Measurements from ENCODE around the gene ATP1A1.

Gene ATP1A1

DNA sequence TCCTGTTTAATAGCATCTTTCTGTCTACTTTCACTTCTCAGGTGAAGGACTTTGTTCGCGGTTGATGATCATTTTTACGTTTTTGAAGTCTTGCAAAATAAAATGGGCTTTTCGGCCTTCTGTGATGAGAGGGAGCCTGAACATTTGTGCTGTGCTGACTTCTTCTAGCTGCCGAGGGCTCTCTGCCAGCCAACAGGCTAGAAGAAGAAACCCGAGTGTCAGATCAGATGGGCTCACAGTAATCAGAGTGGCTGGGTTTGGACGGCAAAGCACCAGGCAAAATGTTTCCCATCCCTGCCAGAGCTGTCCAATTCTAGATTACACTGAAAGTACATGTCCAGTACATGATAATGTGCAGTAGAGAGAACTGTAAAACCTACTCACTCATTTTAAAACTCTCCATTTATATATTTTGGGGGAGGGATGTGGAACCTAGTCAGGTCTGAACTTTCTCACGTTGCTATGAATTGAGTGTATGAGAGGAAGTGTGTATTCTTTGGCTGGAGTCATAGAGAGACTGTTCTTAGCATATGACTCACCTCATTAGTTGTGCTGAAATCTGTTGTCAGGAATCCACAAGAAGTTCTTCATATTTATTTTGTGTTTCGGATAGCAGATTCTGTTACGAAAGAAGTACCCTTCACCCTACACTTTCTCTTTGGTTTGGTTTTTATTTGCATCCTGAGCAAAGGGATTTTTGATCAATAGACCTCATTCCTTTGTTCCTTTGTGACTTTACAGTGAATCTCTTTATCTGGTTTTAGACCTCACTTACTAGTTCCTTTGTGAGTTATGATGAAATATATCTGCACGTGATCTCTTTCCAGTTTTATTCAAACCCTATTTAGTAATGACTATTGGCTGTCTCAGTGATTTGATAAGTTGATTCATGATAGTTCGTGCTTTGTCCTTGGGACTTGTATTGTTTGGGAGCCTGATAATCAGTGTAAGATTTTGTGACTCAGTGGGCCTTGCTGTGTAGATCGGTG lies 4.8 kb downstream of the ATP1A1 start:
- peak overlapping the region; percentile 1 to 34 for H3K4me3 ChIP-seq (replicated peaks in 1 of 2; ENCODE audit: low read depth in 2 of 2, low read length in 2 of 2)
- DNase-seq (ENCODE audit: low read depth in 2 of 2), result peak; percentile 94 to 97
- TF ChIP-seq, protein P1, sequence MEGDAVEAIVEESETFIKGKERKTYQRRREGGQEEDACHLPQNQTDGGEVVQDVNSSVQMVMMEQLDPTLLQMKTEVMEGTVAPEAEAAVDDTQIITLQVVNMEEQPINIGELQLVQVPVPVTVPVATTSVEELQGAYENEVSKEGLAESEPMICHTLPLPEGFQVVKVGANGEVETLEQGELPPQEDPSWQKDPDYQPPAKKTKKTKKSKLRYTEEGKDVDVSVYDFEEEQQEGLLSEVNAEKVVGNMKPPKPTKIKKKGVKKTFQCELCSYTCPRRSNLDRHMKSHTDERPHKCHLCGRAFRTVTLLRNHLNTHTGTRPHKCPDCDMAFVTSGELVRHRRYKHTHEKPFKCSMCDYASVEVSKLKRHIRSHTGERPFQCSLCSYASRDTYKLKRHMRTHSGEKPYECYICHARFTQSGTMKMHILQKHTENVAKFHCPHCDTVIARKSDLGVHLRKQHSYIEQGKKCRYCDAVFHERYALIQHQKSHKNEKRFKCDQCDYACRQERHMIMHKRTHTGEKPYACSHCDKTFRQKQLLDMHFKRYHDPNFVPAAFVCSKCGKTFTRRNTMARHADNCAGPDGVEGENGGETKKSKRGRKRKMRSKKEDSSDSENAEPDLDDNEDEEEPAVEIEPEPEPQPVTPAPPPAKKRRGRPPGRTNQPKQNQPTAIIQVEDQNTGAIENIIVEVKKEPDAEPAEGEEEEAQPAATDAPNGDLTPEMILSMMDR (IDR thresholded peaks at IDR 0.05; ENCODE audit: low read depth, low read length), result no peak

DNA sequence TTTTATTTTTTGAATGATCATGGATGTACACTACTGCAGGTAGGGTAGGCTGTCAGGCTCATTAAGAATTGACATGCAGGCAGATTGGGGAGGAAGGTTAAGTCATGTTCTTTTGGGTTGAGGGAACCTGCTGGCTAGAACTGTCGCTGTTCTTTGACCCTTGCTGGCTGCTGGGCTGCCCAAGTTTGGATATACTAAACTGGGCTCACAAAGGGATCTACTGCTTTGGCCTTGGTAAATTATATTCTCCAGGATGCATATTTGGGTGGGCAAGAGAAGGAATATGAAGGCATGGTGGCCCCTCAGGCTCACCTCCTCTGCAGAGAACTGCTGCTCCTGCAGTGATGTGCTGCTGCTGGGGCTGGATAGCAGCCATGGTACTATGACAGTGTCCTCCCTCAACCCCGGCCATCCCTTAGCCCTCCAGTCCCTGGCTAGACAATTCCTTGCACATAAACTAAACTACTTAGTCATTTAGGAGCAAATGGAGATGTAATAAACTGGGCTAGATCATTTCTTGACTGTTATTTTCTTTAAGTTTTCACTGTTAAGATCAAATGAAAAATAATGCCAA lies 6.1 kb downstream of the ATP1A1 start:
- peak in 1 of 2 donors; percentile 19 for DNase-seq (ENCODE audit: low read depth in 2 of 2)
- no peak overlapping the region for H3K4me3 ChIP-seq (replicated peaks in 1 of 2; ENCODE audit: low read depth in 2 of 2, low read length in 2 of 2)
- TF ChIP-seq, protein P1 (IDR thresholded peaks at IDR 0.05; ENCODE audit: low read depth, low read length), result no peak

DNA sequence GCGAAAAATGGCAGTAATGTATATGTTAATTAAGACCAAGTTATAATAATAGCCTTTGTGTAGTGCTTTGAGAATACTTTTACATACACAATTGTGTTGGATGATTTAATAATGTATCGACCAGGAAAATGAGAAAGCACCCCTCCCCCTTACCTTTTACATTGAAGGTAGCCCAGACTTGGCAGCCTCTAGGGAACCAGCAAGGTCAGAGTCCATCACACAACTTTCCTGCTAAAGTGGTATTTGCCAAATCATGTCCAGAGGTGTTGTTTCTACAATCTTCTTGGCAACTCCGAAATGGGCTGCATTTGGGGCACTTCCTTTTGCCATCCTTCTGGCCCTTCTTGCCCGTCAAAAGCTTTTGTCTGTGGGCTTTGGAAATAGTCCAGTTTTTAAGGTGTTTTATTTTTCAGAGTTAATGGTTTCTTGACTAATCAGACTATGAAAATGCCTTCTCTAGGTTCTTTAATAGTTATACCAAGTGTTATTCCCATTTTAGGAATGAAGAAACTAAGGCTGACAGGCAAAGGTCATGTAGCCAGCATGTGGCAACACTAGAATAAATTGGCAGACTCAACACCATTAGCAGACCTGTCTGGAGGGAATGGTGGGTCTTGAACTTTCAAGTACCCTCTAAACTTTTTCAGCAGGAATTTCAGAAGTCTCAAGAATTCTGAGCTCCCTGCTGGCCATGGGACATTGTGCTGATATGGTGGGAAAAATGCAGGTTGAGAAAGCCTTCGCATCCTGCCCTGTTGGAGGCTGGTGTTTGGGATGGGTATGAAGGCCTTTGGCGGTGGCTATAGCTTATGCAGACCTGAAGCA lies 6.8 kb downstream of the ATP1A1 start:
- DNase-seq (ENCODE audit: low read depth in 2 of 2), result no peak
- TF ChIP-seq, protein P1 (IDR thresholded peaks at IDR 0.05; ENCODE audit: low read depth, low read length), result no peak
- no peak overlapping the region for H3K4me3 ChIP-seq (replicated peaks in 1 of 2; ENCODE audit: low read depth in 2 of 2, low read length in 2 of 2)

DNA sequence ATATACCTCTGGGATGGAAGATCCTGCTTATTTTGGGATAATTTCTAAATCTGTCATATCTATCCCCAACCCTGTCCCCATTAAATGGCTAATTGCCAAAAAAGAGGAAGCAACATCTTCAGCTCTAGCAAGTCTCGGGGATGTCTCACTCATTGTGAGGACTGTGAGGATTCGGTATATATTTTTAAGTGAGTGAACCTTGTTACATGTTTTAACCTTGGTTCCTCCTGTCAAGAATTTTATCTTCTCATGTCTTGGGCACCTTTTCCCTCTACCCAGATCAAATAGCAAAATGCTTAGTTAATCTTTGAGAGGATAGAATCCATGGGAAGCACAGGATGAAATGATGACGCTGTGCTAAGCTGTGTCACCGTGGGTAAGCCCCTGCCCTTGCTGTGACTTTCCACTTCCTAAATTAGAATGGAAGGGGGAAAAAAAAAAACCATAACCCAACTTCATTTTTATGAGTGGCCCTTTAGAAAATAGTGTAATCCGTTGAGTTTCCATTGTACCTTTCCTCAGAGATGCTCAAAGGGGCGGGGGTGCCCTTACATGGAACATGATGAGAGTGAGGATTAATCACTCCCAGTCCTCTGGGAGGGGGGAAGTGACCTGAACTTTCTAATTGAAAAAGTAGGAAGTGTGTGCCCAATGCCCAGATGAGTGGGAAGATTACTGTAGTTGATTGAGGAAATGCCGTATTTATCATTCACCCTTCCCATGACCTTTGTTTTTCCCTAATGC lies 7.6 kb downstream of the ATP1A1 start:
- TF ChIP-seq, protein P1 (IDR thresholded peaks at IDR 0.05; ENCODE audit: low read depth, low read length), result no peak
- no peak overlapping the region for H3K4me3 ChIP-seq (replicated peaks in 1 of 2; ENCODE audit: low read depth in 2 of 2, low read length in 2 of 2)
- DNase-seq (ENCODE audit: low read depth in 2 of 2), result peak in 1 of 2 donors; percentile 21

DNA sequence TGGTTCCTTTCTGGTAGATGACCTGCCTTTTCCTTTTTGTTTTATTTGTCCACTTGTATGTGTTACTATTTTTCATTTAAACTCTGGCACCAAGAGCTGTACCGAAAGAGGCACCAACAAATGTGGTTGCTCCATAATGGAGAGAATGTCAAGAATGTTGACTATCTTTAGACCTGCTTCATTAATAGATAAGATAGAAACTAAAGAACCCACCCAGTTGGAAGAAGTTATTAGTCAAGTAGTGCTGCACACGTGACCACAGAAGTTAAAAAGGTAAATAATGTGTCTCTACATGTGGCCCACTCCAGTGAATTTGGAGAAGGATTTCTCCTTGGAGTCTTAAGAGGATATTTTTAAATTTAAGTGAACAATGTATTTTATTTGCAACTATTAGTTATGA lies 9.3 kb downstream of the ATP1A1 start:
- peak; percentile 15 to 70 for DNase-seq (ENCODE audit: low read depth in 2 of 2)
- TF ChIP-seq, protein P1 (IDR thresholded peaks at IDR 0.05; ENCODE audit: low read depth, low read length), result no peak

More for the DNA sequence above, 9.3 kb downstream of the ATP1A1 start:
- H3K4me3 ChIP-seq (replicated peaks in 1 of 2; ENCODE audit: low read depth in 2 of 2, low read length in 2 of 2), result no peak overlapping the region

All from cardiac fibroblast (primary cell).